ENCODE data around the gene PRPF38B. TPM values are rescaled to one million over a fixed set of nuclear protein-coding genes. Genes with fewer than 3 reads are reported as not detected.

Gene PRPF38B
- total RNA-seq, 1 donor from 2014 or later, result 36.9 TPM

- Histone ChIP-seq H3K79me2 (ENCODE audit: insufficient read depth, low read length) (no peaks in the 10 kb centered on the region), H3K4me3 (ENCODE audit: insufficient read depth, low read depth, low read length) (no peak overlapping the region), H4K20me1 (ENCODE audit: insufficient read depth, low read length) (peaks cover 11% of the 10 kb centered on the region), H3K9ac (ENCODE audit: low read length) (no peak overlapping the region), H2AFZ (ENCODE audit: low read depth, low read length) (no peak overlapping the region), H3K4me2 (ENCODE audit: low read length) (peak overlapping the region; percentile 67), H3K27me3 (ENCODE audit: insufficient read depth, low read length) (no peaks in the 10 kb centered on the region), H3K4me1 (ENCODE audit: insufficient read depth, low read length) (peaks cover 14% of the 10 kb centered on the region), H3K27ac (ENCODE audit: low read depth, low read length) (peak overlapping the region; percentile 5), H3K36me3 (ENCODE audit: insufficient read depth, low read length) (peaks cover 21% of the 10 kb centered on the region), H3K9me3 (ENCODE audit: insufficient read depth, low read depth, low read length) (no peaks in the 10 kb centered on the region)
- FAIRE-seq, result no peak
- DNase-seq (ENCODE audit: low read depth), result no peak
- peak overlapping the region; percentile 1 for H3K27ac Mint-ChIP-seq (ENCODE audit: unreplicated experiment)
- H3K36me3 Mint-ChIP-seq (ENCODE audit: low read depth, unreplicated experiment), result peaks cover 12% of the 10 kb centered on the region
- TF ChIP-seq EZH2 (IDR thresholded peaks at IDR 0.05; ENCODE audit: insufficient read depth, low read length), result no peak
- TF ChIP-seq, protein P1, sequence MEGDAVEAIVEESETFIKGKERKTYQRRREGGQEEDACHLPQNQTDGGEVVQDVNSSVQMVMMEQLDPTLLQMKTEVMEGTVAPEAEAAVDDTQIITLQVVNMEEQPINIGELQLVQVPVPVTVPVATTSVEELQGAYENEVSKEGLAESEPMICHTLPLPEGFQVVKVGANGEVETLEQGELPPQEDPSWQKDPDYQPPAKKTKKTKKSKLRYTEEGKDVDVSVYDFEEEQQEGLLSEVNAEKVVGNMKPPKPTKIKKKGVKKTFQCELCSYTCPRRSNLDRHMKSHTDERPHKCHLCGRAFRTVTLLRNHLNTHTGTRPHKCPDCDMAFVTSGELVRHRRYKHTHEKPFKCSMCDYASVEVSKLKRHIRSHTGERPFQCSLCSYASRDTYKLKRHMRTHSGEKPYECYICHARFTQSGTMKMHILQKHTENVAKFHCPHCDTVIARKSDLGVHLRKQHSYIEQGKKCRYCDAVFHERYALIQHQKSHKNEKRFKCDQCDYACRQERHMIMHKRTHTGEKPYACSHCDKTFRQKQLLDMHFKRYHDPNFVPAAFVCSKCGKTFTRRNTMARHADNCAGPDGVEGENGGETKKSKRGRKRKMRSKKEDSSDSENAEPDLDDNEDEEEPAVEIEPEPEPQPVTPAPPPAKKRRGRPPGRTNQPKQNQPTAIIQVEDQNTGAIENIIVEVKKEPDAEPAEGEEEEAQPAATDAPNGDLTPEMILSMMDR (IDR thresholded peaks at IDR 0.05; ENCODE audit: insufficient read depth, low read depth, low read length), result no peak
- H3K9me3 Mint-ChIP-seq (ENCODE audit: unreplicated experiment), result peaks cover 2% of the 10 kb centered on the region
- H3K27me3 Mint-ChIP-seq (ENCODE audit: low read depth, unreplicated experiment), result no peaks in the 10 kb centered on the region
- peaks cover 8% of the 10 kb centered on the region for H3K4me1 Mint-ChIP-seq (ENCODE audit: low read depth, unreplicated experiment)
- H3K4me3 Mint-ChIP-seq (ENCODE audit: unreplicated experiment), result no peak overlapping the region
Observed at GRCh38 chr1:108703939-108704338, 11.8 kb downstream of the PRPF38B start.

DNA sequence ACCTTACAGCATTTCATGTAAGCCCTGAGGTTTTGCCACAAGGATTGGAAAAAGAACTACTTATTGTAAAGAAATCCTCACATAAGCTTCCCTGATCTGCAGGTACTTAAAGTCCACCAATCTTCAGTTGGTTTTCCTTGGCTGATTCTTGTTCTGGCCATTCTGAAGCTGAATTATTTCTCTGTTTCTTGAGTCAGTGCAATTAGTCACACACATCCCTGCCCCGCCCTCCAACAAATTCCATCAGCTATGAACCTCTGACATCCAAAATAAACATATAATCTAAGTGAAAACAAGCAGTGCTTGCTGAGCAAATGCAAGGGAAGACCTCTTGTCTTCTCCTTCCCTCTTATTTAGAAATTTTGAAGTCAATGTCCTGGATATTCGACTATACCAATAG, 12.4 kb downstream of the PRPF38B start:
- FAIRE-seq (peak; percentile 70), DNase-seq (ENCODE audit: low read depth) (peak; percentile 73)
- no peak overlapping the region for H3K9ac ChIP-seq (ENCODE audit: low read length)
- H3K9me3 ChIP-seq (ENCODE audit: insufficient read depth, low read depth, low read length), result no peaks in the 10 kb centered on the region
- Mint-ChIP-seq H3K9me3 (ENCODE audit: unreplicated experiment) (peaks cover 2% of the 10 kb centered on the region), H3K4me3 (ENCODE audit: unreplicated experiment) (no peak overlapping the region), H3K36me3 (ENCODE audit: low read depth, unreplicated experiment) (peaks cover 7% of the 10 kb centered on the region), H3K4me1 (ENCODE audit: low read depth, unreplicated experiment) (peaks cover 8% of the 10 kb centered on the region), H3K27ac (ENCODE audit: unreplicated experiment) (peak overlapping the region; percentile 1), H3K27me3 (ENCODE audit: low read depth, unreplicated experiment) (no peaks in the 10 kb centered on the region)
- no peaks in the 10 kb centered on the region for H3K27me3 ChIP-seq (ENCODE audit: insufficient read depth, low read length)
- no peak overlapping the region for H2AFZ ChIP-seq (ENCODE audit: low read depth, low read length)
- no peaks in the 10 kb centered on the region for H3K79me2 ChIP-seq (ENCODE audit: insufficient read depth, low read length)
- peak overlapping the region; percentile 67 for H3K4me2 ChIP-seq (ENCODE audit: low read length)
- H3K36me3 ChIP-seq (ENCODE audit: insufficient read depth, low read length), result peaks cover 16% of the 10 kb centered on the region
- no peak overlapping the region for H3K4me3 ChIP-seq (ENCODE audit: insufficient read depth, low read depth, low read length)
- H3K4me1 ChIP-seq (ENCODE audit: insufficient read depth, low read length), result peaks cover 14% of the 10 kb centered on the region
- peaks cover 6% of the 10 kb centered on the region for H4K20me1 ChIP-seq (ENCODE audit: insufficient read depth, low read length)
- H3K27ac ChIP-seq (ENCODE audit: low read depth, low read length), result peak overlapping the region; percentile 5
- TF ChIP-seq, protein P1 (IDR thresholded peaks at IDR 0.05; ENCODE audit: insufficient read depth, low read depth, low read length), result no peak
- no peak for TF ChIP-seq EZH2 (IDR thresholded peaks at IDR 0.05; ENCODE audit: insufficient read depth, low read length)

GRCh38 chr1:108706643-108707042, 14.5 kb downstream of the PRPF38B start:
- FAIRE-seq (no peak), DNase-seq (ENCODE audit: low read depth) (no peak)
- H3K4me1 Mint-ChIP-seq (ENCODE audit: low read depth, unreplicated experiment), result peaks cover 8% of the 10 kb centered on the region
- Histone ChIP-seq H3K9me3 (ENCODE audit: insufficient read depth, low read depth, low read length) (no peaks in the 10 kb centered on the region), H4K20me1 (ENCODE audit: insufficient read depth, low read length) (no peaks in the 10 kb centered on the region), H3K79me2 (ENCODE audit: insufficient read depth, low read length) (no peaks in the 10 kb centered on the region), H3K4me1 (ENCODE audit: insufficient read depth, low read length) (peaks cover 14% of the 10 kb centered on the region), H2AFZ (ENCODE audit: low read depth, low read length) (no peak overlapping the region), H3K4me2 (ENCODE audit: low read length) (no peak overlapping the region), H3K4me3 (ENCODE audit: insufficient read depth, low read depth, low read length) (no peak overlapping the region), H3K27me3 (ENCODE audit: insufficient read depth, low read length) (no peaks in the 10 kb centered on the region), H3K9ac (ENCODE audit: low read length) (no peak overlapping the region), H3K27ac (ENCODE audit: low read depth, low read length) (no peak overlapping the region), H3K36me3 (ENCODE audit: insufficient read depth, low read length) (no peaks in the 10 kb centered on the region)
- H3K36me3 Mint-ChIP-seq (ENCODE audit: low read depth, unreplicated experiment), result peaks cover 2% of the 10 kb centered on the region
- TF ChIP-seq, protein P1 (IDR thresholded peaks at IDR 0.05; ENCODE audit: insufficient read depth, low read depth, low read length), result no peak
- no peak for TF ChIP-seq EZH2 (IDR thresholded peaks at IDR 0.05; ENCODE audit: insufficient read depth, low read length)
- no peak overlapping the region for H3K4me3 Mint-ChIP-seq (ENCODE audit: unreplicated experiment)
- no peaks in the 10 kb centered on the region for H3K27me3 Mint-ChIP-seq (ENCODE audit: low read depth, unreplicated experiment)
- H3K9me3 Mint-ChIP-seq (ENCODE audit: unreplicated experiment), result peaks cover 2% of the 10 kb centered on the region
- H3K27ac Mint-ChIP-seq (ENCODE audit: unreplicated experiment), result no peak overlapping the region
